GM12864 (cell line): ENCODE results near the gene PPP2R2B.
"Not testable (repeated sequence)": the region's sequence is repeated elsewhere in the genome, so short reads cannot be mapped to it uniquely, and the experiment has no call there.

ENCODE experiments used
- DNase-seq: peaks from one replicate; pipeline ENCODE4 v3.0.0-alpha.2; 2011; ENCODE audit warnings: low read depth
- H3K4me3 ChIP-seq: 2 replicates; pipeline ENCODE4 v1.5.1; 2011; ENCODE audit warnings: mild to moderate bottlenecking, low read depth, low read length, control low read depth
- CTCF ChIP-seq: IDR thresholded peaks from 2 replicates; pipeline ENCODE4 v1.5.1; 2011; ENCODE audit warnings: low read depth, mild to moderate bottlenecking, moderate library complexity, low read length, control low read depth, inconsistent platforms; ENCODE audit errors: missing control alignments

The PPP2R2B gene

DNA sequence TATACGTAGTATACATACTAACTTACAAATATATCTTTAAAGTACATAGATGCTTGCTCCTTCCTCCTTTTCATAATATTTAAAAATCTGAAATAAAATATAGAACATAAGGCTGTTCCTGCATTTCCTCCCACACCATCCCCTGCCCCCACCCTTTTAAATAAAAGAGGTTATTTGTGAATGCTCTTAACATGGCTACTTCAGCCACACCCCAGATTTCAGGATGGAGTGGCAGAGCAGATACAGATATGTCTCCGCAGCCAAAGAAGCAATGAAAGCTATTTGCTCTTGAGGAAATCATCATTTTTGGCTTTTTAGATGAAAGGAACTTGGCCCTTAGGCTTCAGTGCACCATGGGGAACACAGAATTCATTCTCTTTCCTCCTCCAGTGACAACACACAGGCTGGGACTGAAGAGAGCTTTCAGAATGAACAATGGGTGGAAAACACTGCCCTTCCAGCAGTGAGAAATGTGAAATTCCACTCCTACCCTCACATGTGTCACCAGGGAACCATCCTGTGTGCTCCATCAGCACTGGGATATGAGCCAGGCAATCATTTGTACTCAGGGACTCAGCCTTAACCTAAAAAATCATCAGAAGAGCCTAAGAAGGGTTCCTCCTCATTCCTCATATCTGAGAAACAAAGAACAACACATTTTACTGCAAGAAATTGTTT is 134.3 kb downstream of the PPP2R2B start:
- no peak overlapping the region for H3K4me3 ChIP-seq
- no peak for DNase-seq
- no peak for TF ChIP-seq CTCF

GRCh38 chr5:146734936-146735577 is 143.5 kb downstream of the PPP2R2B start:
- TF ChIP-seq CTCF = no peak
- H3K4me3 ChIP-seq = no peak overlapping the region

GRCh38 chr5:146732962-146733361 is 145.6 kb downstream of the PPP2R2B start:
- TF ChIP-seq CTCF = no peak
- H3K4me3 ChIP-seq = no peak overlapping the region
- no peak for DNase-seq

More at GRCh38 chr5:146734936-146735577, 143.5 kb downstream of the PPP2R2B start:
- no peak for DNase-seq

GRCh38 chr5:146731909-146732659 is 146.5 kb downstream of the PPP2R2B start:
- no peak overlapping the region for H3K4me3 ChIP-seq
- TF ChIP-seq CTCF = no peak
- no peak for DNase-seq

GRCh38 chr5:146728746-146729145 is 149.8 kb downstream of the PPP2R2B start:
- DNase-seq, H3K4me3 ChIP-seq: not testable (repeated sequence)

DNA sequence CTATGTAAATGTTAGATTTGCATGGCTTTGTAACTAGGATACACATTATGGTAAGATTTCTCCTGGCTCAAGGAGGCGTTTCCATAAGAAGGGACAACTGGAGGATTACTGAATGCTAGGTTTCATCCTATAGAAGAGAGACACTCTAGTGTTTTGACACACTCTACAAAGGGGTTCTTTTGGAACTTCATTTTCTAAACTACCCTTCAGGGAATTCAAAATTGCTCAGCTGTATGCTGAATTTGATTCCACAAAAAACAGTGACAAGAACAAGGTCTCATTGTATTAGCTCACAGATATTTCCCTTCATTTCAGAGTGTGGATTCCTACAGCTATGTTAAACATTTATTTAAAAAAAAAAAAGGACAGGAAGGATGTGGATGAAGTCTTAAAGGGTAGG is 151.7 kb downstream of the PPP2R2B start:
- no peak for TF ChIP-seq CTCF

DNA sequence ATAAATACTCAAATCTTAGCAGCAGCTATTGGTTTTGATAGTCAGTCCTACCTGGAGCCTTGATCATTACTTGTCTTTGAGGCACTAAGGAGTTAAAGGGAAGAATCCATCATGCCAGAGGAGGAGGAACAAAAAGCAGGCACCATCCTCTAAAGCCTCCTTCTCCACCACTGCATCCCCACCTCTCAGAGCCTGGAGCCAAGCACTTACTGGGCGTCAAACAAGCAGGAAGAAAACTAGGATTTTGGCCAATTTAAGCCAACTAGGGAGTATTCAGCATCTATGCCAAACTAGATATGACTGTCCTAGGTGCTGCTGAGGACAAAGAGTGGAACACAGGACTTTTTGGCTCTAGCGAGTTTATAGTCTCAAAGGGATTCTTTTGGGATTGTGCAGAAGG is 152.5 kb downstream of the PPP2R2B start:
- no peak for DNase-seq
- no peak for TF ChIP-seq CTCF
- no peak overlapping the region for H3K4me3 ChIP-seq

More for the DNA sequence above, 151.7 kb downstream of the PPP2R2B start:
- no peak overlapping the region for H3K4me3 ChIP-seq
- no peak for DNase-seq
